Panc1 (cell line): Measurements from ENCODE around the gene PJA2.

Experiments used
- POLR2AphosphoS5 ChIP-seq: IDR thresholded peaks from 2 replicates; pipeline ENCODE4 v1.6.1; 2012; ENCODE audit warnings: mild to moderate bottlenecking, low read depth, low read length, moderate library complexity
- SIN3A ChIP-seq: IDR thresholded peaks from 2 replicates; pipeline ENCODE4 v1.6.1; 2012; ENCODE audit warnings: low read depth, mild to moderate bottlenecking, low read length, moderate library complexity, borderline replicate concordance; ENCODE audit not compliant: insufficient read depth
- TF ChIP-seq, protein P1 (sequence below): fragments of 450-650 bp; IDR thresholded peaks from 2 replicates; pipeline ENCODE4 v1.5.1; 2017; ENCODE audit warnings: mild to moderate bottlenecking

DNA sequence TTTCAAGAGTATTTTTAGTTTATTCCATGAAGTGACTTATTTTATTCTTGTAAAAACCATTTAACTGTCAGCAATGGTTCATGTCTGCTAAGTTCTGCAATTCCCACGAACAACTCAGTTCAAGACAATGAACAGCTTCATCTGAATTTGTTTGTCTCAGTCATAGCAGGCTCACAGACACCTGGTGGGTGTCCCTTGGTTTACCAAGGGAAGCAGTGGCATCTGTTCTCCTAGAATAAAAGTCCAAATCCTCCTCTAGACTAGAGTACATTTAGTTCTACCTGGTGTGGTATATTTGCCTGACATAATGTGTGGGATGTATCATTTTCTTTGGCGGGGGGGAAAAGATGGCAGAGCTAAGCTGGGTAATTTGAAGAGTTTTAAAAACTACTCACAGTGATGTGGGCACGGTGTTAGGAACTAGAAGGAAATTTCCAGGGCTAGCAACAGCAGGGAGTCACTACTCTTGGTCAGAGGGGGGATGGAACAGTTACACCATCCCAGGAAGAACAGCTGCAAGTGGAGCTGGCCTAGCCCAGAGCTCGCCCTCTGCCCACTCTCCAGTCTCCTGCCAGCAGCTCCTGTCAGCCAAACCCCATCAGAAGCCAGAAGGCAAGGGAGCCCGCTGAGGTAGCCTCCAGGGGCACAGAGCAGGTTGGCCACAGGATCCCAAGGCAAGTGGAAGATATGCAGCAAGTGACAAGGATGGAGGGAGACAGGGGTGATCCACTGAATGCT, 100.3 kb downstream of the PJA2 start:
- TF ChIP-seq, protein P1, sequence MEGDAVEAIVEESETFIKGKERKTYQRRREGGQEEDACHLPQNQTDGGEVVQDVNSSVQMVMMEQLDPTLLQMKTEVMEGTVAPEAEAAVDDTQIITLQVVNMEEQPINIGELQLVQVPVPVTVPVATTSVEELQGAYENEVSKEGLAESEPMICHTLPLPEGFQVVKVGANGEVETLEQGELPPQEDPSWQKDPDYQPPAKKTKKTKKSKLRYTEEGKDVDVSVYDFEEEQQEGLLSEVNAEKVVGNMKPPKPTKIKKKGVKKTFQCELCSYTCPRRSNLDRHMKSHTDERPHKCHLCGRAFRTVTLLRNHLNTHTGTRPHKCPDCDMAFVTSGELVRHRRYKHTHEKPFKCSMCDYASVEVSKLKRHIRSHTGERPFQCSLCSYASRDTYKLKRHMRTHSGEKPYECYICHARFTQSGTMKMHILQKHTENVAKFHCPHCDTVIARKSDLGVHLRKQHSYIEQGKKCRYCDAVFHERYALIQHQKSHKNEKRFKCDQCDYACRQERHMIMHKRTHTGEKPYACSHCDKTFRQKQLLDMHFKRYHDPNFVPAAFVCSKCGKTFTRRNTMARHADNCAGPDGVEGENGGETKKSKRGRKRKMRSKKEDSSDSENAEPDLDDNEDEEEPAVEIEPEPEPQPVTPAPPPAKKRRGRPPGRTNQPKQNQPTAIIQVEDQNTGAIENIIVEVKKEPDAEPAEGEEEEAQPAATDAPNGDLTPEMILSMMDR: no peak
- TF ChIP-seq POLR2AphosphoS5: no peak
- TF ChIP-seq SIN3A: no peak
